Measurements from ENCODE around the gene PACRG. TPM values are rescaled to one million over a fixed set of nuclear protein-coding genes. Genes with fewer than 3 reads are reported as not detected.

The PACRG gene
- total RNA-seq, 2 donors from 2014 or later = not detected

- H3K27me3 Mint-ChIP-seq (ENCODE audit: low read depth) = peaks cover 16% of the 10 kb centered on the region
- H3K36me3 Mint-ChIP-seq (ENCODE audit: insufficient read depth in 2 of 2) = no peaks in the 10 kb centered on the region
- no peak overlapping the region for H3K27ac Mint-ChIP-seq
- DNase-seq = no peak
- no peaks in the 10 kb centered on the region for H3K9me3 Mint-ChIP-seq
- H3K4me1 Mint-ChIP-seq (ENCODE audit: low read depth) = no peaks in the 10 kb centered on the region
- no peak overlapping the region for H3K4me3 Mint-ChIP-seq
- no peak for ATAC-seq (replicated peaks in 1 of 2)
Observed at GRCh38 chr6:163324688-163325389, 597.1 kb downstream of the PACRG start.

GRCh38 chr6:163325390-163325784 is 597.6 kb downstream of the PACRG start:
- DNase-seq (no peak), ATAC-seq (replicated peaks in 1 of 2) (no peak)
- H3K4me1 Mint-ChIP-seq (ENCODE audit: low read depth) = no peaks in the 10 kb centered on the region
- H3K4me3 Mint-ChIP-seq = no peak overlapping the region
- H3K27me3 Mint-ChIP-seq (ENCODE audit: low read depth) = peaks cover 16% of the 10 kb centered on the region
- no peak overlapping the region for H3K27ac Mint-ChIP-seq
- H3K9me3 Mint-ChIP-seq = no peaks in the 10 kb centered on the region
- no peaks in the 10 kb centered on the region for H3K36me3 Mint-ChIP-seq (ENCODE audit: insufficient read depth in 2 of 2)

- H3K27ac Mint-ChIP-seq = no peak overlapping the region
- H3K9me3 Mint-ChIP-seq = no peaks in the 10 kb centered on the region
- peaks cover 16% of the 10 kb centered on the region for H3K27me3 Mint-ChIP-seq (ENCODE audit: low read depth)
- no peaks in the 10 kb centered on the region for H3K36me3 Mint-ChIP-seq (ENCODE audit: insufficient read depth in 2 of 2)
- ATAC-seq (replicated peaks in 1 of 2) (no peak), DNase-seq (no peak)
- no peak overlapping the region for H3K4me3 Mint-ChIP-seq
- H3K4me1 Mint-ChIP-seq (ENCODE audit: low read depth) = no peaks in the 10 kb centered on the region
Observed at GRCh38 chr6:163327165-163327880, 599.5 kb downstream of the PACRG start.

- H3K36me3 Mint-ChIP-seq (ENCODE audit: insufficient read depth in 2 of 2) = no peaks in the 10 kb centered on the region
- no peak for DNase-seq
- no peak for ATAC-seq (replicated peaks in 1 of 2)
- H3K27ac Mint-ChIP-seq = no peak overlapping the region
- H3K4me1 Mint-ChIP-seq (ENCODE audit: low read depth) = no peaks in the 10 kb centered on the region
- H3K27me3 Mint-ChIP-seq (ENCODE audit: low read depth) = peaks cover 16% of the 10 kb centered on the region
- no peaks in the 10 kb centered on the region for H3K9me3 Mint-ChIP-seq
- no peak overlapping the region for H3K4me3 Mint-ChIP-seq
Observed at GRCh38 chr6:163327921-163328320, 600.1 kb downstream of the PACRG start.

DNA sequence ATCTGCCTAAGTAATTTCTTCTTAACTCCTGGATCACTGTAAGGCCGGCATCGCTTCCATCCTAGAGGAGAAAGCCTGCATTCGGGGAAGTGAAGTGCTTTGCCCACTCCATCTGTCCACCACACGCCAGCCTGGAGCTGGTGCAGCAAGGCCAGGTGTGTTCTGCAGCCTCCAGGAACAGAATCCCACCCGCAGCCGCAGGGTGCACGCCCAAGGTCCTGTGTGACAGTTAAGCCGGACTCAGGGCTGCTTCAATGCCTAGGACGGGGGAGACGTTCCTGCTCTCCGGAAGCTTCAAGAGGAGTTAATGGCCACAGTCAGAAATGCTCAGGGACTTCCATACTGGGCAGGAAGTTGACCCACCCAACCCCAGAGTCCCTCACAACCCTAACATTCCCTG is 600.6 kb downstream of the PACRG start:
- no peak for ATAC-seq (replicated peaks in 1 of 2)
- no peak for DNase-seq
- Mint-ChIP-seq H3K27ac (no peak overlapping the region), H3K4me1 (ENCODE audit: low read depth) (no peaks in the 10 kb centered on the region), H3K27me3 (ENCODE audit: low read depth) (peaks cover 16% of the 10 kb centered on the region), H3K4me3 (no peak overlapping the region), H3K36me3 (ENCODE audit: insufficient read depth in 2 of 2) (no peaks in the 10 kb centered on the region), H3K9me3 (no peaks in the 10 kb centered on the region)

DNA sequence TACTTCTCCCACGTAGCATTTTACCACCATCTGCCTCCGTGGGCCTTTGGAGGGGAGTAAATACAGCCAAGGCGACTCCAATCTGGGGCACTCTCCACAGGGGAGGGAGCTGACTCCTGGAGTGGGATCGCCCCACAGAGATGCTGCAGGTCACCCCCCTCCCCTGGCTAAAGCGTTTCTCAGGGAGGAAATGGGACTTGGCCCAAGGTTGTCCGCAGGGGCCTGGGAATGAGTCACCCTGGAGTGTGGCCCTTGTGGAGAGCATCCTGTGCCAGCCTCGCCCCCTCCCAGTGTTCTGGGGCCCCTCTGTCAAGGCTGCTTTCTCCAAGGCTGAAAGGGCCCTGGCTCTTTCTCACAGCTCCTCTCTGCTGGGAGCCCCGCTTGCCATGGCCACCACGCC is 602.2 kb downstream of the PACRG start:
- H3K9me3 Mint-ChIP-seq = no peaks in the 10 kb centered on the region
- H3K27me3 Mint-ChIP-seq (ENCODE audit: low read depth) = peaks cover 9% of the 10 kb centered on the region
- no peaks in the 10 kb centered on the region for H3K4me1 Mint-ChIP-seq (ENCODE audit: low read depth)
- H3K27ac Mint-ChIP-seq = no peak overlapping the region
- no peaks in the 10 kb centered on the region for H3K36me3 Mint-ChIP-seq (ENCODE audit: insufficient read depth in 2 of 2)
- H3K4me3 Mint-ChIP-seq = no peak overlapping the region
- ATAC-seq (replicated peaks in 1 of 2) (no peak), DNase-seq (no peak)

- Mint-ChIP-seq H3K27ac (no peak overlapping the region), H3K4me1 (ENCODE audit: low read depth) (no peaks in the 10 kb centered on the region), H3K36me3 (ENCODE audit: insufficient read depth in 2 of 2) (no peaks in the 10 kb centered on the region), H3K27me3 (ENCODE audit: low read depth) (peaks cover 10% of the 10 kb centered on the region), H3K4me3 (no peak overlapping the region), H3K9me3 (no peaks in the 10 kb centered on the region)
- DNase-seq = no peak
- ATAC-seq (replicated peaks in 1 of 2) = no peak
Observed at GRCh38 chr6:163331245-163331644, 603.5 kb downstream of the PACRG start.

- no peaks in the 10 kb centered on the region for H3K36me3 Mint-ChIP-seq (ENCODE audit: insufficient read depth in 2 of 2)
- H3K27me3 Mint-ChIP-seq (ENCODE audit: low read depth) = peaks cover 12% of the 10 kb centered on the region
- no peaks in the 10 kb centered on the region for H3K4me1 Mint-ChIP-seq (ENCODE audit: low read depth)
- ATAC-seq (replicated peaks in 1 of 2) (no peak), DNase-seq (no peak)
- no peaks in the 10 kb centered on the region for H3K9me3 Mint-ChIP-seq
- H3K4me3 Mint-ChIP-seq = no peak overlapping the region
- no peak overlapping the region for H3K27ac Mint-ChIP-seq
Observed at GRCh38 chr6:163332575-163332974, 604.8 kb downstream of the PACRG start.

DNA sequence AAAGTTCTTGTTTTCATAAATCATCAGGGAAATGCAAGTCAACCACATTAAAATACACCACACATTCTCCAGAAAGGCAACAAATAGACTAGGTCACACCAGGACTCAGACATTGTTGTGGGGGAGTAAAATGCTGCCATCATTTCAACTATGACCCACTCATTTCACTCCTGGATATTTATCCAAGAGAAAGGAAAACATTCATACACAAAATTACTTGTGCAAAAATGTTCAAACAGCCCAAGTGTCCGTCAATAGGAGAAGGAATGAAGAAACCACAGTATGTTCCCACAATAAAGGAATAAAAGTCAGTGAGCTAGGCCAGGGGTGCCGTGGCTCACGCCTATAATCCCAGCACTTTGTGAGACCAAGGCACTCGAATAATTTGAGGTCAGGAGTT is 605.3 kb downstream of the PACRG start:
- H3K4me1 Mint-ChIP-seq (ENCODE audit: low read depth) = no peaks in the 10 kb centered on the region
- H3K27ac Mint-ChIP-seq = no peak overlapping the region
- H3K27me3 Mint-ChIP-seq (ENCODE audit: low read depth) = peaks cover 12% of the 10 kb centered on the region
- ATAC-seq (replicated peaks in 1 of 2) (no peak), DNase-seq (no peak)
- H3K4me3 Mint-ChIP-seq = no peak overlapping the region
- H3K9me3 Mint-ChIP-seq = no peaks in the 10 kb centered on the region
- no peaks in the 10 kb centered on the region for H3K36me3 Mint-ChIP-seq (ENCODE audit: insufficient read depth in 2 of 2)

- Mint-ChIP-seq H3K36me3 (ENCODE audit: insufficient read depth in 2 of 2) (no peaks in the 10 kb centered on the region), H3K27ac (no peak overlapping the region), H3K4me1 (ENCODE audit: low read depth) (no peaks in the 10 kb centered on the region), H3K9me3 (no peaks in the 10 kb centered on the region), H3K4me3 (no peak overlapping the region), H3K27me3 (ENCODE audit: low read depth) (peaks cover 12% of the 10 kb centered on the region)
- ATAC-seq (replicated peaks in 1 of 2) = no peak
- DNase-seq = no peak
Observed at GRCh38 chr6:163333701-163334663, 606.2 kb downstream of the PACRG start.

GRCh38 chr6:163335056-163335455 is 607.3 kb downstream of the PACRG start:
- H3K4me3 Mint-ChIP-seq = no peak overlapping the region
- no peaks in the 10 kb centered on the region for H3K4me1 Mint-ChIP-seq (ENCODE audit: low read depth)
- no peak overlapping the region for H3K27ac Mint-ChIP-seq
- DNase-seq = no peak
- no peak for ATAC-seq (replicated peaks in 1 of 2)
- H3K27me3 Mint-ChIP-seq (ENCODE audit: low read depth) = peaks cover 12% of the 10 kb centered on the region
- H3K9me3 Mint-ChIP-seq = no peaks in the 10 kb centered on the region
- H3K36me3 Mint-ChIP-seq (ENCODE audit: insufficient read depth in 2 of 2) = no peaks in the 10 kb centered on the region

- no peak for DNase-seq
- Mint-ChIP-seq H3K27ac (no peak overlapping the region), H3K36me3 (ENCODE audit: insufficient read depth in 2 of 2) (no peaks in the 10 kb centered on the region), H3K4me3 (no peak overlapping the region), H3K27me3 (ENCODE audit: low read depth) (peaks cover 12% of the 10 kb centered on the region), H3K9me3 (no peaks in the 10 kb centered on the region), H3K4me1 (ENCODE audit: low read depth) (no peaks in the 10 kb centered on the region)
- no peak for ATAC-seq (replicated peaks in 1 of 2)
Observed at GRCh38 chr6:163335671-163336545, 608.1 kb downstream of the PACRG start.
